Measurements from ENCODE around the gene ATRN. TPM values are rescaled to one million over a fixed set of nuclear protein-coding genes. Genes with fewer than 3 reads are reported as not detected.

The ATRN gene
- polyA plus RNA-seq, 6 donors from 2014 or later: 6.8 to 11.0 (median 7.5) TPM

DNA sequence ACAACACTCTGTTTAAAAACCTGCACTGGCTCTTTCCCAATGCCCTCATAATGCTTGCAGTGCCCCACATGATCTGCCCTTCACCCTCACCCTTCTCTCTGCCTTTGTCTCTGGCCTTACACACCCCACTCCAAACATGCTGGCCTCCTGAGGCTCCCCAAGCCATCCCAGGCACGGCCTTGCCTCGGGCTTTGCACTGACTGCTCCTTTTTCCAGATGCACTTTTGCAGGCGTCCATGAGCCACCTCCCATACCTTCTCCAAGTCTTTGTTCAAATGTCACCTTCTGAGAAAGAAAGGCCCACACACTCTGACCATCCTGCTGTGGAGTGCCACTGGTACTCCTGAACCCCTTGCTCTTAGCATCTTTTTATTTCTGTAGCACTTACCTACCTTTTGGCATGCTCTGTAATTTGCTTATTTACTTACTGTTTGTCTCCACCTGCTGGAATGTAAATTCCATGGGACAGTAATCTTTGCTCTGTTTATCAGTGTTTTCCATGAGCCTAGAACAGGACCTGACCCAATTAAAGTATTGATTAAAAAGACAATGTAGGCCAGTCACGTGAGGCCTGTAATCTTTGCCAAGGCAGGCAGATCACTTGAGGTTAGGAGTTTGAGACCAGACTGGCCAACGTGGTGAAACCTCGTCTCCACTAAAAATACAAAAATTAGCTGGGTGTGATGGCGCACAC, 161.6 kb downstream of the ATRN start:
- no peaks in the 10 kb centered on the region for H3K27me3 Mint-ChIP-seq
- DNase-seq: no peak
- H3K9me3 Mint-ChIP-seq: no peaks in the 10 kb centered on the region
- H3K36me3 Mint-ChIP-seq: peaks cover 18% of the 10 kb centered on the region in 2 donors
- H3K4me3 Mint-ChIP-seq: no peak overlapping the region
- no peak overlapping the region for H3K27ac Mint-ChIP-seq
- ATAC-seq (ENCODE audit: low read depth in 2 of 2): no peak
- H3K4me1 Mint-ChIP-seq: no peaks in the 10 kb centered on the region

DNA sequence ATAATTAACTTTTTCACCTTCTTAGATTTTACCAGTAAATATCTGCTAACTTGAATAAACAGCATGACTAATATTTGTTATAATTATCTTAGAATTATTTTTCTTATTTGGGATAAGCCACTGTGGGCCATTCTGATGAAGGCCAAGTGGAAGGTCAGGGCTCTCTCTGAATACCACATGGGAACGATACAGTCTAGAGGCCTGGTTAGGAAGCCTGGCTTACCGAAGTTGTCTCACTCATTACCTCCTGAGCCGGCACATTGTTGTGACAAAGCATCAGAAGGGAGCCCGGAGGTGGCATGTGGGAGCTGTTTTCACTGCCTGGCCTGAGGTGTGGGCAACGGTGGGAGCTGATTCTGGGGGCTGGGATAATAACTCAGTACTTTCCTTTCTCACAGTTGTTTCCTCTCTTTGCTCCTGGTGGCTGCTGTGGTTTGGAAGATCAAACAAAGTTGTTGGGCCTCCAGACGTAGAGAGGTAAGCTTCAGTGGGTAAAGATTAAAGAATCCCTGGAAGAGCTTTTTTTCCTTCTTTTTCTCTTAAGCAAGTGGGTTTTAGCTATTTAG, 163.2 kb downstream of the ATRN start:
- ATAC-seq (ENCODE audit: low read depth in 2 of 2) (no peak), DNase-seq (no peak)
- Mint-ChIP-seq H3K4me1 (no peaks in the 10 kb centered on the region), H3K36me3 (peaks cover 13 to 22% of the 10 kb centered on the region in 2 donors), H3K27ac (peak overlapping the region in 1 of 6 donors; percentile 62), H3K9me3 (no peaks in the 10 kb centered on the region), H3K27me3 (no peaks in the 10 kb centered on the region), H3K4me3 (no peak overlapping the region)

GRCh38 chr20:3635346-3635745, 164.5 kb downstream of the ATRN start:
- ATAC-seq (ENCODE audit: low read depth in 2 of 2) (no peak), DNase-seq (no peak)
- no peak overlapping the region for H3K4me3 Mint-ChIP-seq
- H3K9me3 Mint-ChIP-seq: peaks cover 0 to 3% (median 0%) of the 10 kb centered on the region in 7 donors
- H3K4me1 Mint-ChIP-seq: no peaks in the 10 kb centered on the region
- no peak overlapping the region for H3K27ac Mint-ChIP-seq
- peaks cover 12 to 20% of the 10 kb centered on the region in 2 donors for H3K36me3 Mint-ChIP-seq
- no peaks in the 10 kb centered on the region for H3K27me3 Mint-ChIP-seq

DNA sequence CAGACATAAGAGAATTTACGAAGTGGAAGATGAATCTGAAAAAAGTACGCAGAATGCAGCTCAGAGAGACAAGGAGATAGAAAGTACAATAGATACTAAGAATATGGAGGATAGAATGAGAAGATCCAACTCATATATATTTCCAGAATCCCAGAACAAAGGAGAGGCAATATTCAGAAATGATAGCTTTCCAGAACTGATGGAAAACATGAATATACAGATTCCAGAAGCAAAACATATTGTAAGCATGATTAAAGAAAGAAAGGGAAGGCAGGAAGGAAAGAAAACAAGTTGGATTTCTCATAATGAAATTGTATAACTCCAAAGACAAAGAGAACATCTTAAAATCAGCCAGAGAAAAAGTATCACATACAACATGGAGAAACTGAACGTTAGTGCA, 169.4 kb downstream of the ATRN start:
- peaks cover 0 to 4% (median 0%) of the 10 kb centered on the region in 7 donors for H3K9me3 Mint-ChIP-seq
- ATAC-seq (ENCODE audit: low read depth in 2 of 2) (no peak), DNase-seq (no peak)
- H3K27ac Mint-ChIP-seq: no peak overlapping the region
- H3K4me1 Mint-ChIP-seq: no peaks in the 10 kb centered on the region
- H3K4me3 Mint-ChIP-seq: no peak overlapping the region
- no peaks in the 10 kb centered on the region for H3K27me3 Mint-ChIP-seq
- H3K36me3 Mint-ChIP-seq: peaks cover 29 to 40% of the 10 kb centered on the region in 2 donors

DNA sequence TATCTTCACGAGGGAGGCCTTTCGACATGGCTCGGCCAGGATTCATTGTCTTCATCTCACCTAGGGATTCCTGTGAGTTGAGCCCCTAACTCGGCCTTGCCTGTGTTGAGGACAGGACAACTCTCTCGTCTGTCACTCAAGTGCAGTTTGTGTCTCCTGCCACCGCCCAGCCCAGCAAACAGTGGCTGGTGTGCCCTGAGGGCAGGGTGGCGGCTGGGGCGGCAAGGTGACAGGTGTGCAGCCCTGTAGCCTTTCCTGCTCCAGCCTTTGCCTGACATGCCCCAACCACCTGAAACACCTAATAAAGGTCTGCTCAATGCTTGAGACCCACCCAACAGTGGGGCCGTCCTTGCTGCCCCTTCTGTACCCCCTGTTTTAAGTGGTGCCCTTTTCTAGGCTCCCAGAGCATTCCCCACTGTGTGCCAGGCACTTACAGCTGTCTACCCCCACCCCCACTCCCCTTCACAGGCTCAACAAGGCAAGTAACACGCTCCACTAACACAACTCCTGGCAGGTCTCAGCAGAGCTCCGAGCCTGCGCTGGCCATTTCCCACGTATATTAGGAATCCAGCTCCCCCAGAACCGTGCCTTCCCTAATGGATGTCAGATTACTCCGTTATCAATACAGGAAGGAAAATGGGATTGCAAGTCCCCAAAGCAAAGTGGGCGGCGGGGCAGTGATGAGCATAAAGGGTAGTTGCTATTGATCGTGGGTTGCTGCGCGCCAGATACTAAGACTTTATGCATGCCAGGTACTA, 174.7 kb downstream of the ATRN start:
- ATAC-seq (ENCODE audit: low read depth in 2 of 2) (no peak), DNase-seq (no peak)
- Mint-ChIP-seq H3K4me3 (no peak overlapping the region), H3K27ac (no peak overlapping the region), H3K9me3 (peaks cover 0 to 2% (median 0%) of the 10 kb centered on the region in 7 donors), H3K27me3 (no peaks in the 10 kb centered on the region), H3K4me1 (no peaks in the 10 kb centered on the region), H3K36me3 (peaks cover 27 to 34% of the 10 kb centered on the region in 2 donors)

GRCh38 chr20:3646067-3646440, 175.2 kb downstream of the ATRN start:
- no peaks in the 10 kb centered on the region for H3K4me1 Mint-ChIP-seq
- H3K36me3 Mint-ChIP-seq: peaks cover 22 to 28% of the 10 kb centered on the region in 2 donors
- H3K27me3 Mint-ChIP-seq: no peaks in the 10 kb centered on the region
- H3K4me3 Mint-ChIP-seq: no peak overlapping the region
- ATAC-seq (ENCODE audit: low read depth in 2 of 2) (no peak), DNase-seq (no peak)
- H3K27ac Mint-ChIP-seq: no peak overlapping the region
- H3K9me3 Mint-ChIP-seq: no peaks in the 10 kb centered on the region

- Mint-ChIP-seq H3K27me3 (no peaks in the 10 kb centered on the region), H3K36me3 (peaks cover 22 to 27% of the 10 kb centered on the region in 2 donors), H3K9me3 (no peaks in the 10 kb centered on the region), H3K4me1 (peaks cover 0 to under 1% (median 0%) of the 10 kb centered on the region in 3 donors), H3K4me3 (no peak overlapping the region), H3K27ac (peak overlapping the region in 2 of 6 donors; percentile 54 to 55)
- no peak for ATAC-seq (ENCODE audit: low read depth in 2 of 2)
- no peak for DNase-seq
Measured at GRCh38 chr20:3646651-3647050, 175.8 kb downstream of the ATRN start.

DNA sequence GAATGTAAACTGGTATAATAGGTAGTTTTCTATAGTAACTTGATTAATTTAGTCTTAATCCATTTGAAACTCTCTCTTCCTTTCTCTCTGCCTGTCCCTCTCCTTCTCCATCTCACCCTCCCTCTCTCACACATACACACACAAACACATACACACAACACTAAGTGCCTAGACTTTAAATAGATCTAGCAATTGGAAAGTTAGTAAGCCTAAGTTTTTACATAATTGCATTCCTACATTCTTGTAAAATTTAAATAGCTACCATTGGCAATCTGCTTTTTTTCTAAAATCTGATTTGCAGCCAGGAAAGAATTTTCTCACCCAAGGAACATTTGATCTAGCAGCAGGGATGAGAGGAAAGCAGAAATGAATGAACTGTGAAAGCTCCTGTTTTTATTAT, 176.7 kb downstream of the ATRN start:
- Mint-ChIP-seq H3K27ac (peak overlapping the region in 1 of 6 donors; percentile 4), H3K36me3 (peaks cover 16 to 24% of the 10 kb centered on the region in 2 donors)

GRCh38 chr20:3648951-3649350, 178.1 kb downstream of the ATRN start:
- peaks cover 0 to 7% (median 6%) of the 10 kb centered on the region in 3 donors for H3K4me1 Mint-ChIP-seq
- no peak overlapping the region for H3K4me3 Mint-ChIP-seq

More for the DNA sequence above, 176.7 kb downstream of the ATRN start:
- DNase-seq (no peak), ATAC-seq (ENCODE audit: low read depth in 2 of 2) (no peak)
- Mint-ChIP-seq H3K4me1 (peaks cover 0 to 6% (median 3%) of the 10 kb centered on the region in 3 donors), H3K27me3 (no peaks in the 10 kb centered on the region), H3K9me3 (no peaks in the 10 kb centered on the region), H3K4me3 (no peak overlapping the region)

DNA sequence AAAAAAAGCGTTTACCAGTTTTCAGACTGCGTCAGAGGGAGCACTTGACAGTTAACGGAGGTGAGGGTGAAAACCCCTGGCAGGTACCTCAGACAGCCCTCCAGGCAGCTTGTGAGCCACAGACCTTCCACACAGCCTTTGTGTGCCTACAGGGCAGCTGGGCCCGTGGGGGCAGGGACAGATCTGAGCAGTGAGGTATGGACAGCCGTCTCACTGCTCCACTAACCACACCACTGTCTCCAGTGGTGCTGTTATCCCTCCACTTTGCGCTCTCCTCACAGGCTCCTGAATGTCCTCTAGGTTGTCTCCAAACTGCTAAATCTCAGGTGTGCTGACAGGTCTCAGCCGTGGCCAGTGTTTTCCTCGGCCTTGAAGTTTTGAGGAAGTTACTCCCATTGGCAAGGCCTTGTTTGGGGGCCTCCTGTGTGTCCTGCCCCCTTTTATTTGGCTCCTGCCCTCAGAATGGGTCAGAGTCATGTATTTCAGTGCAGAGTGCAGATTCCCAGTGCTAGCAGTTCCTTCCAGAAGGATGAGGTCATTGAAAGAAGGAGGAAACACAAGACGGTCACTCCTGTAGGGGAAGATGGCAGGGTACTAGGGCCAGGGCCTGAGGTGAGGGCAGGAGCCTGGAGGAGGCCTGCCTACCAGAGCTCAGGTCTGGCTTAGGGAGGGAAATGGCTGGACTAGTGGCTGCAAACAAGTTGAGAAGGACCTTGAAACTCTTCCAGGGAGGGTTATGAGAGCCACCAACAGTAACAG, 180.6 kb downstream of the ATRN start:
- no peaks in the 10 kb centered on the region for H3K27me3 Mint-ChIP-seq
- ATAC-seq (ENCODE audit: low read depth in 2 of 2) (no peak), DNase-seq (no peak)
- H3K36me3 Mint-ChIP-seq: peaks cover 8 to 11% of the 10 kb centered on the region in 2 donors
- H3K4me1 Mint-ChIP-seq: peaks cover 0 to 7% (median 6%) of the 10 kb centered on the region in 3 donors
- H3K4me3 Mint-ChIP-seq: no peak overlapping the region
- H3K27ac Mint-ChIP-seq: peak overlapping the region in 1 of 6 donors; percentile 87
- peaks cover 0 to 8% (median 3%) of the 10 kb centered on the region in 7 donors for H3K9me3 Mint-ChIP-seq

More at GRCh38 chr20:3648951-3649350, 178.1 kb downstream of the ATRN start:
- H3K36me3 Mint-ChIP-seq: peaks cover 20 to 22% of the 10 kb centered on the region in 2 donors
- H3K27me3 Mint-ChIP-seq: no peaks in the 10 kb centered on the region
- no peak for ATAC-seq (ENCODE audit: low read depth in 2 of 2)
- peak overlapping the region in 1 of 6 donors; percentile 26 for H3K27ac Mint-ChIP-seq
- H3K9me3 Mint-ChIP-seq: peaks cover 0 to 7% (median 3%) of the 10 kb centered on the region in 7 donors
- DNase-seq: no peak

DNA sequence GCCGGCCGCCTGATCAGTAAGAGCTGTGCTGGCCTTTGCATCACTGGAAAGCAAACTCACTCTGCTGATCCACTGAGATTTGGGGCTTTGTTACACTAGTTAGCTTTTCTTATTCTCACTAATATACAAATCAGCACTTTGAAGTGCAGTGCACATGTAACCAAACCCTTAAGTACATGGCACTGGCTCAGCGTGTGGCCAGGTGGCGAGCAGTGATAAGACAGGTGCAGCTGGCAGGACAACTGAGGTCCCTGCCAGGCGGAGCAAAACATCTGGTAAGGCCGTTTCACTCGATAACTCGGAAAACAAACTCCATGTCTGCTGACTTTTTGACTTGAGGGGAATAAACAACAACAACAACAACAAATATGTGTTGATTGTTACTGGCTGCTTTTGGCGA, 181.4 kb downstream of the ATRN start:
- Mint-ChIP-seq H3K36me3 (peaks cover 6 to 8% of the 10 kb centered on the region in 2 donors), H3K9me3 (peaks cover 0 to 8% (median 3%) of the 10 kb centered on the region in 7 donors), H3K4me3 (no peak overlapping the region), H3K27me3 (peaks cover 0 to 2% (median 0%) of the 10 kb centered on the region in 3 donors), H3K4me1 (peaks cover 0 to 7% (median 6%) of the 10 kb centered on the region in 3 donors), H3K27ac (peak overlapping the region in 1 of 6 donors; percentile 76)
- DNase-seq: no peak
- no peak for ATAC-seq (ENCODE audit: low read depth in 2 of 2)

DNA sequence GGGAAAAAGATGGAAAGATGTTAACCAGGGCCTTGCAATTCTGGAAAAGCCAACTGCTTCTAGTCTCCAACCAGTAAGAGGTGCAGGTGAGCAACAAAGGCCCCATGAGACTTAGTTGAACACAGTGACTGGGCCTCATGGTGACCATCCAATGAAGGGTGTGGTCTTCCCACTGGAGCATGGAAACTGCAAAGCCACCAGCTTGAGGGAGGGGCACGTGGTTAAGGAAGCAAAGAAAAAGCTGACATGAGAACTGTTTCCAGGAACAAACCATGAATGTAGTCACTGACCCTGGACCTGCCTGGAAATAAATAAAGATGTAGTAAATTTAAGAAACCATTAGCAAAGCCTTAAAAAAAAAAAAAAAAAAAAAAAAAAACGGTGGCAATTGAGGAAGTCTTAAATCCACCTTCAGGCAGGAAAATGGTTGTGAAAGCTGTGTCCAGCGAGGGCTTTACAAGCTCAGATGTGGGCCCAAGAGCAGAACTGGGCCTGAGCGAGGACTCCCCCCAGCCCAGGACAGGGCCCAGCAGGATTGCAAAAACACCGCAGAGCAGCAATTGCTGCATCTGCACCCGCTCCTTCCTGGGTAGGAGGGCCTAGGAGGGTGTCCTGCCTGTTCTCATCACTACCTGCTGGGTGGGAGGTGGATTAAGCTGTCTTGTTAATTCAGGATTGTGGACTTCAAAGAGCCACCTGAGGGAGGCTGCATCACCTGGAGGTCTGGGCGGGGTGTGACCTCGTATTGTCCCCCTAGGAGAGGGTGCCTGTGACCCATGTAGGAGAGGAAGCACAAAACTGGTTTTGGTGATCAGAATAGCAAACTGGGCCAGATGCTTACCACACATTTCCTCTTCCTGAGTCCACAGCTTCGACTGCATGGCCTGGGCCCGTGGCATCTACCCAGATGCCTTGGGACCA, 182.1 kb downstream of the ATRN start:
- no peak for ATAC-seq (ENCODE audit: low read depth in 2 of 2)
- Mint-ChIP-seq H3K27me3 (peaks cover 0 to 7% (median 0%) of the 10 kb centered on the region in 3 donors), H3K36me3 (peaks cover 6 to 8% of the 10 kb centered on the region in 2 donors), H3K4me3 (no peak overlapping the region), H3K9me3 (peaks cover 0 to 8% (median 3%) of the 10 kb centered on the region in 7 donors), H3K27ac (peak overlapping the region in 1 of 6 donors; percentile 76), H3K4me1 (peaks cover 0 to 7% (median 6%) of the 10 kb centered on the region in 3 donors)
- no peak for DNase-seq
